Retinal pigment epithelial cell (primary cell): ENCODE measurements around the gene ZNF598.

Experiments
- DNase-seq: peaks from one replicate; pipeline ENCODE4 v3.0.0-alpha.2; 2010; ENCODE audit warnings: low read depth
- H3K4me3 ChIP-seq: 2 replicates; pipeline ENCODE4 v1.5.1; 2011; ENCODE audit warnings: mild to moderate bottlenecking, low read length, control low read depth, moderate library complexity
- TF ChIP-seq, protein P1 (sequence below): conservative IDR thresholded peaks from 2 replicates; pipeline ENCODE4 v1.5.1; 2011; ENCODE audit warnings: low read depth, low read length, control low read depth, inconsistent platforms

The ZNF598 gene

DNA sequence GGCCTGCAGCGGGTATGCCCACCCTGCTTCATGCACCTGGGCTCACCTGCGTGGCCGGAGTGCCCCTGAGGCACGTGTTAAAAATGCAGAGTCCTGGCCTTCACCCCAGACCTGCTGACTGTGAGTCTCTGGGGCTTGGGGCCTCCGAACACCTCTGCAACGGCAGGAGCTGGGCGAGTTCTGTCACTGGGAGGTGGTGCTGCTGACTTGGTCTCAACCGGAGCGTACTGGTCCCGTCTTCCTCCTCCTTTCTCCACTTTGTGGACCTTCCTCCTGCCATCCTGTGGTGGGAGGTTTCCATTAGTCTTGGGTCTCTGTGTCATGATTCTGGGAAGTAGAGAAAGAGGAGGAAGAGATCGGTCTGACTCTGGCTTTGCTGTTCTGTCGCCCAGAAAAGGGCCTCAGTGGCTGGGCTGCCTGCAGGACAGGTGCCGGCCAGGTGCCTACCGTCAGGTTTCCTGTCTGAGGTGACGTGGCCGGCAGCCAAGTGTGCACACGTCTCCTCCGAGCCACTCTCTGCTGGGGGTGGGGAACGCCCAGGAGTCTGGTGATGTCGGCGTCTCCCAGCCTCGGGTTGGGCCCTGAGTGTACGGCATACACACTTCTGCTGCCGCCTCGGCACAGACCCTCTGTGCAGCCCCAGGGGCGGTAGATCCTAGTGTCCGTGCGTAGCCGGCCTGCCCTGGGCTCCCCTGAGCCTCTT lies 45.1 kb upstream of the ZNF598 start:
- DNase-seq, result no peak
- TF ChIP-seq, protein P1, sequence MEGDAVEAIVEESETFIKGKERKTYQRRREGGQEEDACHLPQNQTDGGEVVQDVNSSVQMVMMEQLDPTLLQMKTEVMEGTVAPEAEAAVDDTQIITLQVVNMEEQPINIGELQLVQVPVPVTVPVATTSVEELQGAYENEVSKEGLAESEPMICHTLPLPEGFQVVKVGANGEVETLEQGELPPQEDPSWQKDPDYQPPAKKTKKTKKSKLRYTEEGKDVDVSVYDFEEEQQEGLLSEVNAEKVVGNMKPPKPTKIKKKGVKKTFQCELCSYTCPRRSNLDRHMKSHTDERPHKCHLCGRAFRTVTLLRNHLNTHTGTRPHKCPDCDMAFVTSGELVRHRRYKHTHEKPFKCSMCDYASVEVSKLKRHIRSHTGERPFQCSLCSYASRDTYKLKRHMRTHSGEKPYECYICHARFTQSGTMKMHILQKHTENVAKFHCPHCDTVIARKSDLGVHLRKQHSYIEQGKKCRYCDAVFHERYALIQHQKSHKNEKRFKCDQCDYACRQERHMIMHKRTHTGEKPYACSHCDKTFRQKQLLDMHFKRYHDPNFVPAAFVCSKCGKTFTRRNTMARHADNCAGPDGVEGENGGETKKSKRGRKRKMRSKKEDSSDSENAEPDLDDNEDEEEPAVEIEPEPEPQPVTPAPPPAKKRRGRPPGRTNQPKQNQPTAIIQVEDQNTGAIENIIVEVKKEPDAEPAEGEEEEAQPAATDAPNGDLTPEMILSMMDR, result no peak
- H3K4me3 ChIP-seq, result no peak overlapping the region

DNA sequence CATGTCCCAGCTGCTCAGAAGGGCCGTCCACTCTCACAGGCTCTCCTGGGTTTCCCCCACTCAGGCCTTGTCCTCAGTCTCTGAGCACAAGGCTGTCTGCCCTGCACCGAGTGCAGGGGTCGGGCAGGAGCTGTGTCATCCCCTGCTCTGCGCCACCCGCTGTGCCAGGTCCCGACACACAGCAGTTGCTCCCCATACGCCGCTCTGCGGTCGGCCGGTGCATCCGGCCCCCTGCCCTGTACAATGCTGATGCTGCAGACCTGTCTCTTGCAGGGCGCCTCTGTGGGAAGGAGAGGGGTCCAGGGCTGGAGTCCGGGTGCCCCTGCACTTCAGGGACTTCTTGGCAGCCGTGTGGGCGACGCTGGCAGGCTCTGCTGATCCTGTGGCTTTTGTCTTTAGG lies 44.3 kb upstream of the ZNF598 start:
- DNase-seq, result no peak
- TF ChIP-seq, protein P1, result no peak
- H3K4me3 ChIP-seq, result no peak overlapping the region

DNA sequence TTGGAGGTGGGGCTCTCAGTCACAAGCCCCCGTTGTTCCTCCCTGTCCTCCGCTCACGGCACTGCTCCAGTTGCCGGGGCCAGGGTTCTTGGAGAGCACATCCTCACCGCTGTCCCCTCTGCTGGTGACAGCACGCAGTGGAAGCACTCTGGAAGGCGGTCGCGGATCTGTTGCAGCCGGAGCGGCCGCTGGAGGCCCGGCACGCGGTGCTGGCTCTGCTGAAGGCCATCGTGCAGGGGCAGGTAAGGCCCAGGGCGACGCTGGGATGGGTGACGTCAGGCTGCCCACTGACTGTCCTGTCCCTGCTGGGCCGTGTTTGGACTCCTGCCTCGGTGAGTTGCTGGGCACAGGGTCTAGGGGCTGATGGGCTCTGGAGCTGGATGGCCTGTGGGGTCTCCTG lies 43.6 kb upstream of the ZNF598 start:
- TF ChIP-seq, protein P1, result no peak
- H3K4me3 ChIP-seq, result no peak overlapping the region
- no peak for DNase-seq

DNA sequence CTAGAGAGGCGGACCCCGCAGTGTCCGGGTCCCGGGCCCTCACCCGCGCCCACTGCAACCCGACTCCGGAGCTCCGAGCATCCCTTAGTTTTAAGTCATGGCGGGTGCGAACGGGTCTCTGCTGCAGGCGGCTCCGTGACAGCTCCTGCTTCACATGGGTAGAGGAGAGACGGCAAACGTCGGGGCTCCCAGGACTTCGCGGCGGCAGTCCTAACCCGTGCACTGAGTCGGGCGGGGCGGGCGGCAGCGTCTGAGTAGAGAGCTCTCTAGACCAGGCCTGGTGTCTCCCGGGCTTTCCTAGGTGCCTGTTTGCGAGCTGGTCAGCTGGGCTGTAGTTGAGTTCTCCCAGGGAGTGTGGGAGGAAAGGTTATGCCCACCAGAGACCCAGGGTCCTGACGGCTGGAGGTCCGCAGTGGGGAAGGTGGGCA lies 38.5 kb upstream of the ZNF598 start:
- peak overlapping the region; percentile 80 for H3K4me3 ChIP-seq
- TF ChIP-seq, protein P1, result no peak
- no peak for DNase-seq

DNA sequence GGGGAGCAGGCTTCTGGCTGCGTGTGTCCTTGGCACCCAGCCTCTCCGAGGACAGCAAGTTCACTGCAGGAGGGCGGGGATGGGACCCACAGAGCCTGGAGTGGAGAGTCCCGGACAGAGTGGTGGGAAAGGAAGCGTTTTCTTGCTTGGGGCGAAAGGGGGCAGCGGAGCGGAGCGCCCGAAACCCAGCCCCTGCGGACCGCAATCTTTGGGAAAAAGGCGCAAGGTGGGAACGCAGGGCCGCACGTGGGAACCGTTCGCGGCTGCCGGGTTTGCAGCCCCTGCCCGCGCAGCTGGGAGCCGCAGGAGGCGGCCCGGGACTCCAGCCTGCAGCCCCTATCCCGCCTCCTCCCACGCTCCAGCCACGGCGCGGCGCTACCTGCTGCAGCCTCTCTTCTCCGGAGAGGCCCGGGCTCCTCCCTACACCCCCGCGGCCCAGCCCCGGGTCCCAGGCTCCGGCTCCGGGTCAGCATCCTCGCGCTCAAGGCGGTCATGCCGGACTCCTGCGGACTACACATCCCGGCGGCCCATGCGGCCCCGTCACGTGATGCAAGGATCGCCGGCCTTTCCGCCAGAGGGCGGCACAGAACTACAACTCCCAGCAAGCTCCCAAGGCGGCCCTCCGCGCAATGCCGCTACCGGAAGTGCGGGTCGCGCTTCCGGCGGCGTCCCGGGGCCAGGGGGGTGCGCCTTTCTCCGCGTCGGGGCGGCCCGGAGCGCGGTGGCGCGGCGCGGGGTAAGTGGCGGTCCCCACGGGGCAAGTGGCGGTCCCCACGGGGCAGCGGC lies 37.9 kb upstream of the ZNF598 start, which contains the start of the genes NTHL1 and TSC2:
NTHL1 (minus strand) TSS at position 505 of the 786 bp plus-strand sequence; CDS start at position 494, 11 bp downstream.
TSC2 (plus strand) TSS at position 656 of the 786 bp plus-strand sequence. CDS start 631 bp downstream, outside the sequence.
- TF ChIP-seq, protein P1, result peak; percentile 38
- DNase-seq, result peak; percentile 81
- H3K4me3 ChIP-seq, result peak within 1 kb of the TSS; percentile 80

DNA sequence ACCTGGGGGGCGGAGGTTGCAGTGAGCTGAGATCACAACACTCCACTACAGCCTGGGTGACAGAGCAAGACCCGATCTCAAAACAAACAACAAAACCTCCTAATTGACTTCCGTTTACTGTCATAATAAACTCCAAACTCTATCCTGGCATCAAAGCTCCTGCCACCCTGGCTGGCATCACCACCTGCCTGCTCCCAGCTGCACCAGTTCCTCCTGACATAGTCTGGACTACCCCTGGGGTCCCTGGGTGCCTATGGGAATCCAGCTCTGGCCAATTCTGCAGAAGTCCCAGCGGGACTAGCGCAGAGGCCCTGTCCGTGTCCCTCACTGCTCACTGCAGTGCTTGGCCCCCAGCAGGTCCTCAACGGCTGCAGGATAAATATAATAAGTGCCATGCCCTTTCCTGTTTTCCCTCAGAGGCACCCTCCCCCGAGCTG lies 37.3 kb upstream of the ZNF598 start:
- peak overlapping the region; percentile 80 for H3K4me3 ChIP-seq
- DNase-seq, result no peak
- TF ChIP-seq, protein P1, result no peak
